ENCODE results near the gene IRF2.

Gene IRF2

DNA sequence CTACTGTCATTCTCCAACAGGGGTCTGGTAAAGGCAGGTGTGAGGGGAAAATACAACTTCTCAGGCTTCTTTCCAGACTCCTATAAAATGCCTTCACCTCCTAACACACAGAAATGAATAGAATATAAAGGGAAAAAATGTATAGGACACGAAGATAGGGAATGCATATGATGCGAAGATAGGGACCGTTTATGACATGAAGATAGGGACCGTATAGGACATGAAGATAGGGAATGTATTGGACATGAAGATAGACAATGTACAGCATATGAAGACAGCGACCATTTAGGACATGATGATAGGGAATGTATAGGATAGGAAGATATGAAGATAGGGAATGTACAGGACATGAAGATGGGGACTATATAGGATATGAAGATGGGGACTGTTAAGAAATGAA lies 10.5 kb downstream of the IRF2 start:
- H3K4me3 ChIP-seq (ENCODE audit: low read depth, low read length), result no peak overlapping the region
- TF ChIP-seq MYC (IDR thresholded peaks at IDR 0.05; ENCODE audit: low read depth, low read length), result no peak
- TF ChIP-seq, protein P1, sequence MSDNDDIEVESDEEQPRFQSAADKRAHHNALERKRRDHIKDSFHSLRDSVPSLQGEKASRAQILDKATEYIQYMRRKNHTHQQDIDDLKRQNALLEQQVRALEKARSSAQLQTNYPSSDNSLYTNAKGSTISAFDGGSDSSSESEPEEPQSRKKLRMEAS (IDR thresholded peaks at IDR 0.05; ENCODE audit: low read depth, low read length), result no peak
- no peak for TF ChIP-seq POLR2A (IDR thresholded peaks at IDR 0.05; ENCODE audit: extremely low read depth, insufficient read length)
- TF ChIP-seq, protein P2, sequence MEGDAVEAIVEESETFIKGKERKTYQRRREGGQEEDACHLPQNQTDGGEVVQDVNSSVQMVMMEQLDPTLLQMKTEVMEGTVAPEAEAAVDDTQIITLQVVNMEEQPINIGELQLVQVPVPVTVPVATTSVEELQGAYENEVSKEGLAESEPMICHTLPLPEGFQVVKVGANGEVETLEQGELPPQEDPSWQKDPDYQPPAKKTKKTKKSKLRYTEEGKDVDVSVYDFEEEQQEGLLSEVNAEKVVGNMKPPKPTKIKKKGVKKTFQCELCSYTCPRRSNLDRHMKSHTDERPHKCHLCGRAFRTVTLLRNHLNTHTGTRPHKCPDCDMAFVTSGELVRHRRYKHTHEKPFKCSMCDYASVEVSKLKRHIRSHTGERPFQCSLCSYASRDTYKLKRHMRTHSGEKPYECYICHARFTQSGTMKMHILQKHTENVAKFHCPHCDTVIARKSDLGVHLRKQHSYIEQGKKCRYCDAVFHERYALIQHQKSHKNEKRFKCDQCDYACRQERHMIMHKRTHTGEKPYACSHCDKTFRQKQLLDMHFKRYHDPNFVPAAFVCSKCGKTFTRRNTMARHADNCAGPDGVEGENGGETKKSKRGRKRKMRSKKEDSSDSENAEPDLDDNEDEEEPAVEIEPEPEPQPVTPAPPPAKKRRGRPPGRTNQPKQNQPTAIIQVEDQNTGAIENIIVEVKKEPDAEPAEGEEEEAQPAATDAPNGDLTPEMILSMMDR (IDR thresholded peaks at IDR 0.05; ENCODE audit: low read depth, low read length), result no peak
- no peak for DNase-seq (ENCODE audit: low read depth)

DNA sequence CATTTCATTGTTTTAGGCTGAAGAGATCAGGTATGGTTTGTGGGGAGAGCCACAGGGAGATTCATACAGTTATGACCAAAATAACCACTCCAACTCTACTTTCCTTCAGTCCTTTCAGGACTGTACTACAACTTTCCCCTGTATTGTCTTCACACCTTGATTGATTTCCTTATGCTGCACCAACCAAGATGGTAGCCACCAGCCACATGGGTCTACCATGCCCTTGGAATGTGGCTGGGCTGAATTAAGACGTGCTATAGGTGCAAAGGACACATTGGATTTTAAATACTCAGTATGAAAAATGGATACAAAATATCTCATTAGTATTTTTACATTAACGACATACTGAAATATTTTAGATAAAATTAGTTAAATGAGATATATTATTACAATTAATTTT lies 11.2 kb downstream of the IRF2 start:
- DNase-seq (ENCODE audit: low read depth), result no peak
- H3K4me3 ChIP-seq (ENCODE audit: low read depth, low read length), result no peak overlapping the region
- TF ChIP-seq MYC (IDR thresholded peaks at IDR 0.05; ENCODE audit: low read depth, low read length) (no peak), POLR2A (IDR thresholded peaks at IDR 0.05; ENCODE audit: extremely low read depth, insufficient read length) (no peak)
- TF ChIP-seq, protein P2 (IDR thresholded peaks at IDR 0.05; ENCODE audit: low read depth, low read length), result no peak
- TF ChIP-seq, protein P1 (IDR thresholded peaks at IDR 0.05; ENCODE audit: low read depth, low read length), result no peak

DNA sequence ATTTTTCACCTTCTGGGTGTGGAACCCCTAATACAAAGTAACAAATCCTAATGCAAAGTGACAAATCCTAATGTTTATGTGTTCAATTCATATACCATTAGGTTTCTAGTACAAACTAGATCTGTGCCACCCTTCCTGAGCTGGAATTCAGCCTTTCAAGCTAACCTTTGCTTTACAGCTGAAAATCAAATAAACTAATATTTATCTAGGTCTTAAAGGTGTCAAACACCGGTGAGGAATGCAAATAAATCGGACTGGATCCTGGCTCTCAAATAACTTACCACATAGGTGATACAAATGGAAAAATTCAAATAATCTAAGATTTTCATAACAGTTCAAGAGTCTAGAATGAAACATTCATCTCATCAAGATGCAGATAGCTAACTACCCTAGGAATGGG lies 11.6 kb downstream of the IRF2 start:
- no peak overlapping the region for H3K4me3 ChIP-seq (ENCODE audit: low read depth, low read length)
- TF ChIP-seq, protein P2 (IDR thresholded peaks at IDR 0.05; ENCODE audit: low read depth, low read length), result no peak
- TF ChIP-seq POLR2A (IDR thresholded peaks at IDR 0.05; ENCODE audit: extremely low read depth, insufficient read length), result no peak
- no peak for TF ChIP-seq MYC (IDR thresholded peaks at IDR 0.05; ENCODE audit: low read depth, low read length)
- TF ChIP-seq, protein P1 (IDR thresholded peaks at IDR 0.05; ENCODE audit: low read depth, low read length), result no peak
- DNase-seq (ENCODE audit: low read depth), result no peak

DNA sequence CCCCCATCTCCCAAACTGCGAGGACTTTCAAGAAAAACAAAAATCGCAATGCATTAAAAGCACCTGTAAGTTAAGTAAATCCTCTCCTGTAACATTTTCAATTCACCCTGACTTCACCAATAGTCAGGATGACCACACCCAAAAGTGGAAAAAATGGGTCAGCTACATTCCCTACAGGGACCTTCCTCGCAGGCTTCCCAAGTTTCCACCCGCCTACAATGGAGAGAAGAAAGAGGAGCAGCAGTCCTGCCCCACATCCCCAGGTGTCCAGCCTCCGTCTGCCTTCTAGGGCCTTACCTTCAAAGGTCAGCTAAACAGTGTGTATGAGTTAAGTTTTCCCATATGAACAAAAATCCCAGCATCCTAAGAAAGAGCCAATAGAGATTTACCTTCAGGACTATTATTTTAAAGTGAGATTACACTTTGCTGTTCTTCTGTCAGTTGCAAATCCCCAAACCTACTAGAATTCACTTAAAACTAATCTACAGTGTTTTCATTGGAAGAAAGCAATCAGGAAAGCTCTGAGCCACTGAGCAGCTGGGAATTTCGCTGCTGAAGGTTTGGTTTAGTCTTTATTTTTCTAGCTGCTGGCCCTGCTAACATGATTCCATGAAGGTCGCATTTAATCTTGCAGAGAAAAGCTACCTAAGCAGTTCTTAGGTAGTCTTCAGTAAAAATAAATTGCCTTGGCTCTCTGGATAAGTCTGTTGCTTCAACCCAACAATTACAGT lies 12.5 kb downstream of the IRF2 start:
- DNase-seq (ENCODE audit: low read depth), result no peak
- no peak overlapping the region for H3K4me3 ChIP-seq (ENCODE audit: low read depth, low read length)
- TF ChIP-seq MYC (IDR thresholded peaks at IDR 0.05; ENCODE audit: low read depth, low read length), result no peak
- TF ChIP-seq POLR2A (IDR thresholded peaks at IDR 0.05; ENCODE audit: extremely low read depth, insufficient read length), result no peak
- TF ChIP-seq, protein P2 (IDR thresholded peaks at IDR 0.05; ENCODE audit: low read depth, low read length), result no peak
- TF ChIP-seq, protein P1 (IDR thresholded peaks at IDR 0.05; ENCODE audit: low read depth, low read length), result no peak

DNA sequence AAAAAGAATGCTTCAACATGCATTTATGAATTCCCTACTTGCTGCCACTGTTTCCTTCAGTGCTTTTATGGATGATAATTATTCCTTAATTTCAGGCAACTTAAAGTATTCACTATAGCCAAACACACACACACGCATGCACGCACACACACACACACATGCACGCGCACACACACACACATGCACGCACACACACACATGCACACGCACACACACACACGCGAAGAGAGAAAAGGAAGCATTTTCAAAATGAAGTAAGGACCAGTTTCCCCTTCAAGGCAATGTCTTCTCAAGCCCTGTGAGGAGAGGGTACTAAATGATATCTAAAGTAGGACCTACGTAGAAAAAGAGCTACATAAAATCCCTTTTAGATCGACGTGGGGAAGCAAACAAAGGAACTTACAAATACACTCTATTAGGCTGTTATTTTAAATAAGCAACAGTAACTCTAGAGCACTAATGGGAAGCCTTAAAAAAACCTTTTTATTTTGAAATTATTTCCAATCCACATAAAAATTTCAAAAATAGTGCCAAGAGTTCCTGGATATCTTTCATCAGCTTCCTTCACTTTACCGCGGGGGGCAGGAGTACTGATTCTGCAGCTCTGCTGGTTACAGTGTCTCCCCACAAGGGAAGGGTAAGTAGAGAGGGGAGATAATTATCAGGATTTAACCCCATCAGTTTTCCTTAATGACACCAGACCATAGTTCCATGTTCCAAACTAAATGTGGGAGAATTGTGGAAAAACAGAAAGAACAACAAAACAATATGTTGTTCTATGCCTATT lies 13.7 kb downstream of the IRF2 start:
- H3K4me3 ChIP-seq (ENCODE audit: low read depth, low read length), result no peak overlapping the region
- TF ChIP-seq, protein P1 (IDR thresholded peaks at IDR 0.05; ENCODE audit: low read depth, low read length), result no peak
- TF ChIP-seq MYC (IDR thresholded peaks at IDR 0.05; ENCODE audit: low read depth, low read length) (no peak), POLR2A (IDR thresholded peaks at IDR 0.05; ENCODE audit: extremely low read depth, insufficient read length) (no peak)
- TF ChIP-seq, protein P2 (IDR thresholded peaks at IDR 0.05; ENCODE audit: low read depth, low read length), result no peak
- DNase-seq (ENCODE audit: low read depth), result peak; percentile 38
